CD14-positive monocyte (primary cell): ENCODE measurements around the gene SEMA3D. TPM values are rescaled to one million over a fixed set of nuclear protein-coding genes. Genes with fewer than 3 reads are reported as not detected.

Experiments used
- DNase-seq, 3 donors: peaks; one replicate each; pipeline ENCODE4 v3.0.0-alpha.2; 2011 to 2022
- H2AFZ ChIP-seq: 2 replicates; pipeline ENCODE4 v1.6.0; 2012; ENCODE audit warnings: mild to moderate bottlenecking, low read depth, low read length, inconsistent platforms; ENCODE audit not compliant: insufficient read depth, poor library complexity, severe bottlenecking
- H3K27ac ChIP-seq, 2 donors: 1 replicate in 1 of 2; 2 replicates in 1 of 2; pipeline ENCODE4 v1.5.1; 2012 to 2013; ENCODE audit warnings: low read length in 2 of 2, control low read depth in 1 of 2, inconsistent platforms in 1 of 2, low read depth in 1 of 2, mild to moderate bottlenecking in 1 of 2
- H3K27me3 ChIP-seq, 2 donors: one replicate each; pipeline versions ENCODE4 v1.6.0 to v1.6.1; 2011 to 2013; ENCODE audit warnings: low read length in 2 of 2; ENCODE audit not compliant: control insufficient read depth in 2 of 2, insufficient read depth in 2 of 2
- H3K36me3 ChIP-seq, 2 donors: replicated peaks in 1 of 2; 1 replicate in 1 of 2; 2 replicates in 1 of 2; pipeline versions ENCODE4 v1.5.1 to v1.6.1; 2012 to 2013; ENCODE audit warnings: low read length in 2 of 2, control low read depth in 1 of 2, inconsistent platforms in 1 of 2, mild to moderate bottlenecking in 1 of 2; ENCODE audit not compliant: insufficient read depth in 2 of 2, control insufficient read depth in 1 of 2
- H3K4me1 ChIP-seq, 2 donors: 1 replicate in 1 of 2; 2 replicates in 1 of 2; pipeline versions ENCODE4 v1.5.1 to v1.6.1; 2012 to 2013; ENCODE audit warnings: low read length in 2 of 2, control low read depth in 1 of 2, inconsistent platforms in 1 of 2, mild to moderate bottlenecking in 1 of 2, moderate library complexity in 1 of 2; ENCODE audit not compliant: insufficient read depth in 2 of 2, control insufficient read depth in 1 of 2
- H3K4me2 ChIP-seq: replicated peaks from 2 replicates; pipeline ENCODE3; 2012; ENCODE audit warnings: low read length, moderate library complexity, mild to moderate bottlenecking; ENCODE audit not compliant: poor library complexity, severe bottlenecking; ENCODE audit errors: extremely low read depth
- H3K4me3 ChIP-seq, 3 experiments: fragments of 200-600 bp in 1 of 3; sonication (generic) in 1 of 3; replicated peaks in 1 of 3; 1 replicate in 2 of 3; 2 replicates in 1 of 3; pipeline ENCODE4 v1.5.1; 2011 to 2013; ENCODE audit warnings: low read length in 3 of 3, mild to moderate bottlenecking in 3 of 3, control low read depth in 2 of 3, low read depth in 2 of 3, inconsistent platforms in 1 of 3, moderate library complexity in 1 of 3
- H3K79me2 ChIP-seq: 2 replicates; pipeline ENCODE4 v1.6.0; 2012; ENCODE audit warnings: mild to moderate bottlenecking, control low read depth, inconsistent platforms, low read length, moderate library complexity; ENCODE audit not compliant: insufficient read depth
- H3K9ac ChIP-seq: 2 replicates; pipeline ENCODE4 v1.6.0; 2017; ENCODE audit warnings: low read length, mild to moderate bottlenecking; ENCODE audit not compliant: insufficient read depth, poor library complexity, severe bottlenecking
- H3K9me3 ChIP-seq, 2 donors: replicated peaks in 1 of 2; 1 replicate in 1 of 2; 2 replicates in 1 of 2; pipeline versions ENCODE4 v1.5.1 to v1.6.1; 2012 to 2013; ENCODE audit warnings: low read length in 2 of 2, control low read depth in 1 of 2; ENCODE audit not compliant: control insufficient read depth in 1 of 2, insufficient read depth in 1 of 2
- H4K20me1 ChIP-seq: 2 replicates; pipeline ENCODE4 v1.6.0; 2012; ENCODE audit warnings: mild to moderate bottlenecking, low read length, control low read depth, moderate library complexity; ENCODE audit not compliant: insufficient read depth
- H3K27ac Mint-ChIP-seq, 7 donors: one replicate each; pipeline ENCODE4 v1.8.0; 2020; ENCODE audit warnings: mild to moderate bottlenecking in 7 of 7, mixed read lengths in 7 of 7, moderate library complexity in 6 of 7, inconsistent platforms in 2 of 7
- H3K27me3 Mint-ChIP-seq, 3 donors: one replicate each; pipeline ENCODE4 v1.8.0; 2021 to 2022; ENCODE audit warnings: low read depth in 3 of 3, mild to moderate bottlenecking in 3 of 3, mixed read lengths in 3 of 3, moderate library complexity in 3 of 3, inconsistent platforms in 1 of 3
- H3K36me3 Mint-ChIP-seq, 2 donors: one replicate each; pipeline ENCODE4 v1.8.0; 2020; ENCODE audit warnings: mixed read lengths in 2 of 2, inconsistent platforms in 1 of 2, mild to moderate bottlenecking in 1 of 2
- H3K4me1 Mint-ChIP-seq: one replicate; pipeline ENCODE4 v1.8.0; 2020; ENCODE audit warnings: mild to moderate bottlenecking, mixed read lengths
- H3K4me3 Mint-ChIP-seq, 2 donors: one replicate each; pipeline ENCODE4 v1.8.0; 2020; ENCODE audit warnings: mild to moderate bottlenecking in 2 of 2, mixed read lengths in 2 of 2, moderate library complexity in 1 of 2
- H3K9me3 Mint-ChIP-seq, 7 donors: one replicate each; pipeline ENCODE4 v1.8.0; 2020 to 2022; ENCODE audit warnings: mixed read lengths in 7 of 7, mild to moderate bottlenecking in 6 of 7, moderate library complexity in 6 of 7, inconsistent platforms in 2 of 7
- WGBS: methylation state at CpG from one replicate; pipeline ENCODE4 v1.1.5; 2013; ENCODE audit warnings: missing lambda C conversion rate; ENCODE audit not compliant: insufficient coverage; 5-methylcytosine and 5-hydroxymethylcytosine counted together
- intact Hi-C, 2 donors: fragments of 100-400 bp; cut with micrococcal nuclease; formaldehyde crosslinking; loops; one replicate each; pipeline versions ENCODE4 v1.15.0 to v1.15.1; 2023
- polyA plus RNA-seq, 3 donors: library from polyadenylated mRNA; depleted of rRNA in 1 of 3; unstranded in 2 of 3; stranded (reverse) in 1 of 3; fragments of 300-500 nt in 2 of 3; fragments of >200 nt in 1 of 3; fragmentation: Illumina TruSeq in 2 of 3; gene quantifications; 1 replicate in 2 of 3; 2 replicates in 1 of 3; pipeline ENCODE4 v1.2.3, GENCODE V29; 2012 to 2021
- TF ChIP-seq, protein P1 (sequence below): fragments of 200-600 bp; IDR thresholded peaks from one replicate; pipeline ENCODE4 v1.8.0; 2022; ENCODE audit warnings: antibody characterized with exemption, mild to moderate bottlenecking

SEMA3D gene
- polyA plus RNA-seq, 3 donors, result not detected

DNA sequence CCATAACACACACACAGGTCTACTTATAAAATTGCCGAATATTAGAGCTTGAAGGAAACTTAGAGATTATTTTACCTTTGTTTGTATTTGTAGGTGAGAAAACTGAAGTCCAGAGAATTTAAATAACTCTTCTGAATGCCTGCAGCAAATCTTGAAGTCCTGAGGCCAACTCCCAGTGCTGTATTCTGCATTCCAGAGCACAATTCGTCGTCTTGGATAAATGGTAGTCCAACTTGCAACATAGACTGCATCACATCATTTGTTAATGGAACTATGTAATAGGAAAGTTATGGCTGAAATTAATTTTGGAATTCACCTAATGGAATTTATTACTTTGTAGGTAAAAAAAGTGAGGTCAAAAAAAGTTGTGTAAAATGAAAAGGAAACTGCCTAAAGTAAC is 37.3 kb upstream of the SEMA3D start:
- Mint-ChIP-seq H3K9me3 (no peaks in the 10 kb centered on the region), H3K27me3 (peaks cover 0 to 2% (median 0%) of the 10 kb centered on the region in 3 donors), H3K36me3 (no peaks in the 10 kb centered on the region), H3K27ac (no peak overlapping the region), H3K4me3 (no peak overlapping the region), H3K4me1 (no peaks in the 10 kb centered on the region)
- H3K79me2 ChIP-seq, result no peaks in the 10 kb centered on the region
- no peaks in the 10 kb centered on the region for H3K9me3 ChIP-seq
- H3K36me3 ChIP-seq, result no peaks in the 10 kb centered on the region
- intact Hi-C loops, result no loop called here
- H3K27me3 ChIP-seq, result no peaks in the 10 kb centered on the region
- H3K4me2 ChIP-seq, result no peak overlapping the region
- no peak for DNase-seq
- no peaks in the 10 kb centered on the region for H4K20me1 ChIP-seq
- H3K9ac ChIP-seq, result no peak overlapping the region
- no peak overlapping the region for H3K27ac ChIP-seq
- H3K4me3 ChIP-seq, result no peak overlapping the region
- TF ChIP-seq, protein P1, sequence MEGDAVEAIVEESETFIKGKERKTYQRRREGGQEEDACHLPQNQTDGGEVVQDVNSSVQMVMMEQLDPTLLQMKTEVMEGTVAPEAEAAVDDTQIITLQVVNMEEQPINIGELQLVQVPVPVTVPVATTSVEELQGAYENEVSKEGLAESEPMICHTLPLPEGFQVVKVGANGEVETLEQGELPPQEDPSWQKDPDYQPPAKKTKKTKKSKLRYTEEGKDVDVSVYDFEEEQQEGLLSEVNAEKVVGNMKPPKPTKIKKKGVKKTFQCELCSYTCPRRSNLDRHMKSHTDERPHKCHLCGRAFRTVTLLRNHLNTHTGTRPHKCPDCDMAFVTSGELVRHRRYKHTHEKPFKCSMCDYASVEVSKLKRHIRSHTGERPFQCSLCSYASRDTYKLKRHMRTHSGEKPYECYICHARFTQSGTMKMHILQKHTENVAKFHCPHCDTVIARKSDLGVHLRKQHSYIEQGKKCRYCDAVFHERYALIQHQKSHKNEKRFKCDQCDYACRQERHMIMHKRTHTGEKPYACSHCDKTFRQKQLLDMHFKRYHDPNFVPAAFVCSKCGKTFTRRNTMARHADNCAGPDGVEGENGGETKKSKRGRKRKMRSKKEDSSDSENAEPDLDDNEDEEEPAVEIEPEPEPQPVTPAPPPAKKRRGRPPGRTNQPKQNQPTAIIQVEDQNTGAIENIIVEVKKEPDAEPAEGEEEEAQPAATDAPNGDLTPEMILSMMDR, result no peak
- WGBS, result no CpG with 5 or more reads among the region's 3 CpGs
- H3K4me1 ChIP-seq, result no peaks in the 10 kb centered on the region
- H2AFZ ChIP-seq, result no peak overlapping the region

DNA sequence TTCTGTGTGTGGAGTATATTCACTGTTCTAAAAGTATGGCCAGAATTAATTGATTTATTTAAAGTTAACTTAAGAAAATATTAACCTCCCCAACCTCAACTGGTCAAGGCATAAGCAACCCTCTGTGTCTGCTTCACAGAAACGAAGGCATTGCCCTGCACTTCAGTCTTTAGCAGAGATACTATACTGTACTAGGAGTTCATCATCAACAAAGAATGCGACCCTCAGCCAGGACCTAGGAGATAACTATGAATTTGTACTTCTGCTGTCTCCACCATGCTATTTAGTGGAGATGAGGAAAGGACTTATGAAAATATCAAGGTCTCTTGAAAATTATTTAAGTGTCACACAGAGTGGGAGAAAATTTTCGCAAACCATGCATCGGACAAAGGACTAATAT is 35.7 kb upstream of the SEMA3D start:
- TF ChIP-seq, protein P1, result no peak
- no peaks in the 10 kb centered on the region for H3K79me2 ChIP-seq
- intact Hi-C loops, result no loop called here
- H3K9me3 ChIP-seq, result no peaks in the 10 kb centered on the region
- no peaks in the 10 kb centered on the region for H3K4me1 ChIP-seq
- H3K4me2 ChIP-seq, result no peak overlapping the region
- Mint-ChIP-seq H3K9me3 (peaks cover 0 to 1% (median 0%) of the 10 kb centered on the region in 7 donors), H3K4me3 (no peak overlapping the region), H3K27me3 (peaks cover 0 to 2% (median 0%) of the 10 kb centered on the region in 3 donors), H3K36me3 (no peaks in the 10 kb centered on the region), H3K27ac (no peak overlapping the region), H3K4me1 (no peaks in the 10 kb centered on the region)
- 100% methylated on average over 2 of the region's 4 CpGs for WGBS
- H3K27me3 ChIP-seq, result no peaks in the 10 kb centered on the region
- no peak overlapping the region for H3K9ac ChIP-seq
- no peak overlapping the region for H3K4me3 ChIP-seq
- H2AFZ ChIP-seq, result no peak overlapping the region
- no peak overlapping the region for H3K27ac ChIP-seq
- H4K20me1 ChIP-seq, result no peaks in the 10 kb centered on the region
- no peaks in the 10 kb centered on the region for H3K36me3 ChIP-seq
- DNase-seq, result no peak
